ENCODE data around the gene LETM1. TPM values are rescaled to one million over a fixed set of nuclear protein-coding genes. Genes with fewer than 3 reads are reported as not detected.

The LETM1 gene
- total and polyA plus RNA-seq, 10 donors = 6.5 to 47.7 (median 34.7) TPM

DNA sequence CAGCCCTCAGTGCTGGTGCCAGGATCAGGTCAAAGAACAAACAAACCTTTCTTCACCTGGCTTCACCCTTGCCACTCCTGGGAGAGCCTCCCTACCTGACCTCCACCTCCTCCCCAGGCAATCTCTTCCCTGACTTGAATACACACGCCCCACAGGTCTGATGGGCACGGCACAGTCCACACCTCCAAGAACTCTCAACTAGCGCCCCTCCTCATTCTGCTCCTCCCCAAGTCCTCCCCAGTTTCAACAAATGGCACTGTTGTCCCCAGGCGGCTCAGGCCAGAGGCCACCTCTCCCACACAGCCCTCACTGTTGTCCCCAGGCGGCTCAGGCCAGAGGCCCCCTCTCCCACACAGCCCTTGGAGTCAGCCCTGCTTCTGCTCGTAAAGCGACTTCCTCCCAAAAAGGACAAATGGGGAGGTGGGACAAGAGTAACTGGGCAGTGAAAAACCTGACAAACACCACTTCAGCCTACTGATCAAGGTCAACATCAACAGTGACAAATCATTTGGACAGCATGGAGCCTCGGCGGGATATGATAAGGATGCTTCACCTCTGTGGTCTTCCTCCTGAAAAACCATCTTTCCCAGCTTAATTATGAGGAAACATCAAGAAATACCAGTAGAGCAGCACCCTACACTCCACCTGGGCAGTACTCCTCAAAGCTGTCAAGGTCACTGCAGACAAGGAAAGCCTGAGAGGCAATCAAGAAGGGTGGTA is 2.9 kb downstream of the LETM1 start:
- Histone ChIP-seq H3K27ac (no peak overlapping the region), H3K27me3 (replicated peaks in 1 of 7) (no peaks in the 10 kb centered on the region), H3K9me3 (no peaks in the 10 kb centered on the region), H3K4me1 (peaks cover 15 to 64% (median 43%) of the 10 kb centered on the region in 6 donors), H3K36me3 (peaks cover 0 to 14% (median 0%) of the 10 kb centered on the region in 6 donors), H3K4me3 (no peak overlapping the region)
- DNase-seq = no peak
- TF ChIP-seq POLR2AphosphoS5 (IDR thresholded peaks at IDR 0.05) = no peak
- no peak for TF ChIP-seq POLR2A (IDR thresholded peaks at IDR 0.05)
- TF ChIP-seq, protein P1, sequence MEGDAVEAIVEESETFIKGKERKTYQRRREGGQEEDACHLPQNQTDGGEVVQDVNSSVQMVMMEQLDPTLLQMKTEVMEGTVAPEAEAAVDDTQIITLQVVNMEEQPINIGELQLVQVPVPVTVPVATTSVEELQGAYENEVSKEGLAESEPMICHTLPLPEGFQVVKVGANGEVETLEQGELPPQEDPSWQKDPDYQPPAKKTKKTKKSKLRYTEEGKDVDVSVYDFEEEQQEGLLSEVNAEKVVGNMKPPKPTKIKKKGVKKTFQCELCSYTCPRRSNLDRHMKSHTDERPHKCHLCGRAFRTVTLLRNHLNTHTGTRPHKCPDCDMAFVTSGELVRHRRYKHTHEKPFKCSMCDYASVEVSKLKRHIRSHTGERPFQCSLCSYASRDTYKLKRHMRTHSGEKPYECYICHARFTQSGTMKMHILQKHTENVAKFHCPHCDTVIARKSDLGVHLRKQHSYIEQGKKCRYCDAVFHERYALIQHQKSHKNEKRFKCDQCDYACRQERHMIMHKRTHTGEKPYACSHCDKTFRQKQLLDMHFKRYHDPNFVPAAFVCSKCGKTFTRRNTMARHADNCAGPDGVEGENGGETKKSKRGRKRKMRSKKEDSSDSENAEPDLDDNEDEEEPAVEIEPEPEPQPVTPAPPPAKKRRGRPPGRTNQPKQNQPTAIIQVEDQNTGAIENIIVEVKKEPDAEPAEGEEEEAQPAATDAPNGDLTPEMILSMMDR (IDR thresholded peaks at IDR 0.05 in 8 of 11, conservative IDR thresholded peaks at IDR 0.05 in 3 of 11) = no peak
- 84 to 92% (median 85%) methylated on average over 9 of the region's 9 CpGs for WGBS, 5 donors
- intact Hi-C loops (cut with DNase I; ENCODE audit: low total_unique reads) = no loop called here

DNA sequence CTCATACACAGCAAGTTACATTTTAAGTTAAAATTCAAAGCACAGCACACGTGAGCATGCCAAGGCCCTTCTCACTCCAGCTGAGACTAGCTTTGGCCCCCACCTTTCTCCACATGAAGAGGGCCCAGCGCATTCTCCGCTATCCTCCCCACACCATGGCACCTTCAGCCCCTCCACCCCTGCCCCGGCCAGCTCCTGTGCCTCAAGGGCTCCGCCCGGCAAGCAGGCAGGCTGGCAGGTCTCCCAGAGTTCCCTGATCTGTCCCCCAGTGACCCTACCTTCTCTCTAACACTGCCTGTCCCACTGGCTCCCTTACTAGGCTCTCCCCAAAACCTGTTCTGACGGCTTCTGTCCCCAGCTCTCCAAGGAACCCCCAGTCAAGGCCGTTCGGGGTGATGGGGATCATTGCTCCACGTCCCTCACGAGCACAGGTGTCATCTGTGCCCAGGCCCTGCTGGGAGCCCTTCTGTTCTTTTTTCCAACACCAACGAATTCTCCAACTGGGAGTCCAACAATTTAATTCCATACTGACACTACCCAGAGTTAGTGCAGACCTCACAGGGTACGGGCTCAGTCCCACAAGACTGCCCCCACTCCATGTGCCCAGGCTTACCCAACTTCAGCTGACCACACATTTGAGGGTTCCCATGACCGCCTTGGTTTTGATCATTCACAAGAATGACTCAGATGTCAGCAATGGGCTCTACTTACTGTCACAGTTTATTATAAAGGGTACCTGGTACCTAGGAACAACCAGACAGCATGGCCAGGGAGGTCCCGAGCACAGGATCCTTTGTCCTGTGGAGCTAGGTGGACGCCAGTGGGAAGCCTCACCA is 4.2 kb downstream of the LETM1 start:
- Histone ChIP-seq H3K9me3 (no peaks in the 10 kb centered on the region), H3K4me1 (peaks cover 7 to 52% (median 31%) of the 10 kb centered on the region in 6 donors), H3K27ac (no peak overlapping the region), H3K36me3 (peaks cover 0 to 27% (median 2%) of the 10 kb centered on the region in 6 donors), H3K27me3 (replicated peaks in 1 of 7) (no peaks in the 10 kb centered on the region), H3K4me3 (no peak overlapping the region)
- 83 to 92% (median 87%) methylated on average over 16 of the region's 16 CpGs for WGBS, 5 donors
- intact Hi-C loops (cut with DNase I; ENCODE audit: low total_unique reads) = no loop called here
- TF ChIP-seq, protein P1 (IDR thresholded peaks at IDR 0.05 in 8 of 11, conservative IDR thresholded peaks at IDR 0.05 in 3 of 11) = no peak
- no peak for TF ChIP-seq POLR2A (IDR thresholded peaks at IDR 0.05)
- no peak for TF ChIP-seq POLR2AphosphoS5 (IDR thresholded peaks at IDR 0.05)
- peak; percentile 59 for DNase-seq

DNA sequence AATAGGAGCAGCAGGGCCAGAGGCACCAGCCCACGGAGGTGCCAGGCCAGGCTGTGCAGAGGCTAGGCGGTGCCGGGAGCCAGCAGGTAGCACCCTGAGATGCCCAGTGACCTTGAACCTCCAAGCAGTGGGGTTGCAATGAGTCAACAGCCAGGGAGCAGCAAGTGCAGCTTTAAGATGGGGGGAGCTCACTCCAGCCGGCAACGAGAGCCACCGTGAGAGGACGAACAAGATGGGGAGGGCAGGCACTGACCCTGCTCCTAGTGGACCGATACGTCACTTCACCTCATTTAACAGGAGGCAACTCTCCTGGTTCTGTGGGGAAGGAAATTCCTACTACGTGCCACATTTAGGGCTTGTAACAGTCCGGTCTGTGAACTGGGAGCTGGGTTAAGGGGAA is 4.8 kb downstream of the LETM1 start:
- intact Hi-C loops (cut with DNase I; ENCODE audit: low total_unique reads) = no loop called here
- no peak overlapping the region for H3K27ac ChIP-seq
- DNase-seq = peak; percentile 56

More for the DNA sequence above, 4.8 kb downstream of the LETM1 start:
- no peak overlapping the region for H3K4me3 ChIP-seq
- no peaks in the 10 kb centered on the region for H3K27me3 ChIP-seq (replicated peaks in 1 of 7)
- no peak for TF ChIP-seq POLR2A (IDR thresholded peaks at IDR 0.05)
- no peak for TF ChIP-seq POLR2AphosphoS5 (IDR thresholded peaks at IDR 0.05)
- TF ChIP-seq, protein P1 (IDR thresholded peaks at IDR 0.05 in 8 of 11, conservative IDR thresholded peaks at IDR 0.05 in 3 of 11) = no peak
- no peaks in the 10 kb centered on the region for H3K9me3 ChIP-seq
- peaks cover 6 to 48% (median 28%) of the 10 kb centered on the region in 6 donors for H3K4me1 ChIP-seq
- WGBS, 5 donors = 84 to 91% (median 88%) methylated on average over 10 to 11 of the region's 11 CpGs
- H3K36me3 ChIP-seq = peaks cover 0 to 33% (median 4%) of the 10 kb centered on the region in 6 donors
